Left lung (tissue), 10 donors: ENCODE measurements around the gene ANKRD10. TPM values are rescaled to one million over a fixed set of nuclear protein-coding genes. Genes with fewer than 3 reads are reported as not detected.

ENCODE experiments used
- ATAC-seq: fragments of 200-7000 bp; cut with Tn5 transposase; one replicate; pipeline ENCODE4 v1.9.1; 2020; ENCODE audit warnings: moderate library complexity
- DNase-seq, 4 donors: peaks; one replicate each; pipeline ENCODE4 v3.0.0-alpha.2; 2013 to 2020
- H3K27ac ChIP-seq, 2 donors: fragments of 200-600 bp; sonication (generic) in 1 of 2; one replicate each; pipeline versions ENCODE4 v1.5.0 to v1.8.0; 2020 to 2021
- H3K27me3 ChIP-seq, 2 donors: fragments of 200-600 bp; sonication (generic) in 1 of 2; one replicate each; pipeline versions ENCODE4 v1.5.0 to v1.8.0; 2020 to 2021
- H3K36me3 ChIP-seq, 2 donors: fragments of 200-600 bp; sonication (generic) in 1 of 2; one replicate each; pipeline versions ENCODE4 v1.5.0 to v1.8.0; 2020 to 2021
- H3K4me1 ChIP-seq, 2 donors: fragments of 200-600 bp; one replicate each; pipeline ENCODE4 v1.8.0; 2021
- H3K4me3 ChIP-seq, 2 donors: fragments of 200-600 bp; sonication (generic) in 1 of 2; one replicate each; pipeline versions ENCODE4 v1.5.0 to v1.8.0; 2020 to 2021; ENCODE audit warnings: mild to moderate bottlenecking in 1 of 2
- H3K9me3 ChIP-seq, 2 donors: fragments of 200-600 bp; sonication (generic) in 1 of 2; one replicate each; pipeline versions ENCODE4 v1.5.0 to v1.8.0; 2020 to 2021
- intact Hi-C, 2 donors: fragments of 100-400 bp; cut with DNase I; formaldehyde crosslinking; loops; one replicate each; pipeline versions ENCODE4 v1.11.2 to v1.14.2; 2022
- polyA plus RNA-seq, 6 donors: library from polyadenylated mRNA; unstranded; fragments of 120-200 nt; gene quantifications; one replicate each; pipeline ENCODE4 v1.2.1, GENCODE V29; 2013; ENCODE audit not compliant: insufficient read length in 6 of 6
- total RNA-seq, 2 donors: library from RNA; stranded (reverse); fragmentation: NEBNext Ultra II Directional; extraction: Animal tissue kit (Norgen Biotek cat#: 25700); gene quantifications; one replicate each; pipeline ENCODE4 v1.2.1, GENCODE V29; 2021
- TF ChIP-seq, protein P1 (sequence below), 2 donors: fragments of 200-600 bp; sonication (generic) in 1 of 2; IDR thresholded peaks; one replicate each; pipeline versions ENCODE4 v1.5.0 to v1.8.0; 2021; ENCODE audit warnings: antibody characterized with exemption in 2 of 2
- donor health status: DM: no; HTN: yes; CAD: no.
- donor health status: DM: no; HTN: no; CAD: no.

The ANKRD10 gene
- total and polyA plus RNA-seq, 8 donors, result 101 to 489 (median 426) TPM

DNA sequence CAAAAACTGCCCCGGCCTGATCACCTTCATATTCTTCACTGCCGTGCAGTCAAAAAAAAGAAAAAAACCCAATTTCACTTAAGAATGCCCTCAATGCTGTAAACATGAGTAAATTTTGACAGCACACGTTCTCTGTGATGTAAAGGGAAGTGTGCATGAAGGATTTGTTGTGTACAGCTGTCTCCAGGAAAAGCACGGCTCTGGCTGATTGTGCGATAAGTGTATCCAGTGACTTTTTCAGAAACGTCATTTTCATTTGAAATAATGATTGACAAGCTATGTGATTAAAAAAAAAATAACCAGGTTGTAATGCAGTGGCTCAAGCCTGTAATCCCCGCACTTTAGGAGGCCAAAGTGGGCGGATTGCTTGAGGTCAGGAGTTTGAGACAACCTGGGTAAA lies 39.6 kb downstream of the ANKRD10 start:
- ATAC-seq (no peak), DNase-seq (no peak)
- Histone ChIP-seq H3K9me3 (no peaks in the 10 kb centered on the region), H3K4me3 (peak overlapping the region in 1 of 2 donors; percentile 24), H3K27me3 (peaks cover 0 to 21% of the 10 kb centered on the region in 2 donors), H3K4me1 (peaks cover 7 to 18% of the 10 kb centered on the region in 2 donors), H3K36me3 (peaks cover 0 to 9% of the 10 kb centered on the region in 2 donors), H3K27ac (no peak overlapping the region)
- TF ChIP-seq, protein P1, sequence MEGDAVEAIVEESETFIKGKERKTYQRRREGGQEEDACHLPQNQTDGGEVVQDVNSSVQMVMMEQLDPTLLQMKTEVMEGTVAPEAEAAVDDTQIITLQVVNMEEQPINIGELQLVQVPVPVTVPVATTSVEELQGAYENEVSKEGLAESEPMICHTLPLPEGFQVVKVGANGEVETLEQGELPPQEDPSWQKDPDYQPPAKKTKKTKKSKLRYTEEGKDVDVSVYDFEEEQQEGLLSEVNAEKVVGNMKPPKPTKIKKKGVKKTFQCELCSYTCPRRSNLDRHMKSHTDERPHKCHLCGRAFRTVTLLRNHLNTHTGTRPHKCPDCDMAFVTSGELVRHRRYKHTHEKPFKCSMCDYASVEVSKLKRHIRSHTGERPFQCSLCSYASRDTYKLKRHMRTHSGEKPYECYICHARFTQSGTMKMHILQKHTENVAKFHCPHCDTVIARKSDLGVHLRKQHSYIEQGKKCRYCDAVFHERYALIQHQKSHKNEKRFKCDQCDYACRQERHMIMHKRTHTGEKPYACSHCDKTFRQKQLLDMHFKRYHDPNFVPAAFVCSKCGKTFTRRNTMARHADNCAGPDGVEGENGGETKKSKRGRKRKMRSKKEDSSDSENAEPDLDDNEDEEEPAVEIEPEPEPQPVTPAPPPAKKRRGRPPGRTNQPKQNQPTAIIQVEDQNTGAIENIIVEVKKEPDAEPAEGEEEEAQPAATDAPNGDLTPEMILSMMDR (IDR thresholded peaks at IDR 0.05), result no peak
- intact Hi-C loops, result no loop called here

DNA sequence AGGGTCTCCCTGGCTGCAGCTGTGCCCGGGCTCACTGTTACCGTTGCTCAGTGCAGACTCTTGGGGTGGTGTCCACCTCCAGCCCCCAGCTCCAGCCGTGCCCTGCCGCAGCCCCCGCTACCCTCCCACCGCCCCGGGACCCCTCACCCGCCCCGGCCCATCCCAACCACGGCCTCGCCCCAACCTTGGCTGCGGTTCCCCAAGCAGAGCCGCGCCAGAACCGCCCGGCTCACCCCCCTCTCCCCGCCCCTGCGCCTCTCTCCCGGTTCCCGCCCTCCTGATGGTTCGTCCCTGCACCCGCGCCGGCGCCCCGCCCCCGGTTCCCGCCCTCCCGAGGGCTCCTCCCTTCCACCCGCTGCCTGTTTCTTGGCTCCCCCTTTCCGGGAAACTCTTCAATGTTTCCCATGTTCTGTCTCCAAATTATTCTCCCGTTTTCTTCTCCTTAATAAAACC lies 40.3 kb downstream of the ANKRD10 start:
- no peak overlapping the region for H3K27ac ChIP-seq
- ATAC-seq, result peak; percentile 89
- peaks cover 7 to 18% of the 10 kb centered on the region in 2 donors for H3K4me1 ChIP-seq
- peak overlapping the region in 1 of 2 donors; percentile 24 for H3K4me3 ChIP-seq
- peaks cover 0 to 6% of the 10 kb centered on the region in 2 donors for H3K36me3 ChIP-seq
- peak; percentile 72 to 94 (median 88) for DNase-seq
- TF ChIP-seq, protein P1 (IDR thresholded peaks at IDR 0.05), result no peak
- no peaks in the 10 kb centered on the region for H3K9me3 ChIP-seq
- H3K27me3 ChIP-seq, result peaks cover 0 to 28% of the 10 kb centered on the region in 2 donors
- intact Hi-C loops, result no loop called here

DNA sequence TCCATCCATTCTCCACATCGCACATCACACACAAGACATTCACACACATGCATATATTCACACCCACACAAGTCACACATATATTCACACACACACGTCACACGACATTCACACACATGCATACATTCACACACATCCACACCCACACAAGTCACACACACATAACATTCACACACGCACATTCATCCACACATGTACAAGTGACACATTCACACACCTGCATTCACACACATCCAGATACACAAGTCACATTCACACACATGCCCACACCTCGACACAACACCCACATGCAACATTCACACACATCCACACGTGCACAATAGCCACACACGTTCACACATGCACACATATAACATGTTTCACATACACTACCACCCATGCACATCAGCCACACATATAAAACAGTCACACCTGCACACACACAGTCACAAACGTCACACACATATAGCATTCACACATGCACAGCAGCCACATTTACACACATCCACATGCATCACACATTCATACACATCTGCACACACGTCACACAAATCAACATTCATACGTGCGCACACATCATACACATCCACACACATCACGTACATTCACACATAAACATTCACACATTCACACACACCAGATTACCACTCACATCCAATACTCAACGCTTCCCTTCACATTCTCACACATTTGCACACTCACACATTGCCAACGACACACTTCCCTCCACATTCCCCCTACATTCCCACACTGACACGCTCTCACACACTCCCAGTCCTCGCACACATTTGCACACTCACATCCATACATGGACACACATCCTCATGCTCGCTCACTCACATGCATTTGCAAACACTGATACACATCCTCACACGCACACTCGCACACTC lies 41.0 kb downstream of the ANKRD10 start:
- Histone ChIP-seq H3K36me3 (no peaks in the 10 kb centered on the region), H3K27ac (no peak overlapping the region), H3K9me3 (no peaks in the 10 kb centered on the region), H3K27me3 (peaks cover 0 to 30% of the 10 kb centered on the region in 2 donors), H3K4me1 (peaks cover 7 to 18% of the 10 kb centered on the region in 2 donors), H3K4me3 (peak overlapping the region in 1 of 2 donors; percentile 24)
- ATAC-seq, result no peak
- intact Hi-C loops, result no loop called here
- TF ChIP-seq, protein P1 (IDR thresholded peaks at IDR 0.05), result no peak
- DNase-seq, result no peak

DNA sequence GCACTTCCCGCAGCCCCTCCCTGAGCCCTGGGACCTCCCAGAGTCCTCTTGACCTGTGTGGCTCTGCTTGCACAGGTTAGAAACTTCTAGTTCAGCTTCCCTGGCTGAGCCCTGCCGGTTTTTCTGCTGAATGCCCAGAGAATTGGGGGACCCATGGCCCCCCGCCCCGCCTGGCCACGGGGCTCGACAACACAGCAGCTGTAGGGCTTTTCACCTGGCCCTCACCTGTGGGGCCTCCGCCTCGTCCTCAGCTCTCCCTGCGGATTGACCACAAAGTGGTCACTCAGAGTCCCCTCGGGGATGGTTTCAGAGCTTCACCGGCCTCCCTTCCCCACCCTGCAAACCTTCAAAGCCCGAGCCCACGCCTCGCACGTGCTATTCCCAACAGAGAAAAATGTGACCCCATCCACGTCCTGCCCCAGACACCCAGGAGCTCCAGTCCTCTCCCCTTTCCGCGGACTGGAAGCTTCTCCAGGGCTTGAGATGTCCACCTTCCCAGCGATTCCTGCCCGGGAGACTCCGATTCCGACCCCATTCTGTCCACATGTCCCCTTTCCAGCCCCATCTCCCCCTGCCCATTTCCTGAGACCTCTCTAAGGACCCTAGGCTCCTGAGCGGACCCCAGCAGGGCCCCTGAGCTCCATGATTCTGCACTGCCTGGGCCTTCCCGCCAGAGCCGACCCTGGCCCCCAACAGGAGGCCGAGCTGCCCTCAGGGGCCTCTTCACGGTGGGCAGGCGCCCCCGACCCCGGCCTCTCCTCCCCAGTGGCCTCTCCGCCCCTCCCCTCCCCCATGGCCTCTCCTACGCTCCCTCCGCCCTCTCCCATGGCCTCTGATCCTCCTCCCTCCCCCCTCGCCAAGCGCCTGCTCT lies 41.9 kb downstream of the ANKRD10 start:
- Histone ChIP-seq H3K4me1 (peaks cover 7 to 18% of the 10 kb centered on the region in 2 donors), H3K9me3 (no peaks in the 10 kb centered on the region), H3K27me3 (peaks cover 0 to 30% of the 10 kb centered on the region in 2 donors), H3K4me3 (no peak overlapping the region), H3K36me3 (no peaks in the 10 kb centered on the region), H3K27ac (no peak overlapping the region)
- DNase-seq (no peak), ATAC-seq (no peak)
- TF ChIP-seq, protein P1 (IDR thresholded peaks at IDR 0.05), result no peak
- intact Hi-C loops, result no loop called here
